Sigmoid colon (tissue), 7 donors: ENCODE results near the gene GLIPR1. TPM values are rescaled to one million over a fixed set of nuclear protein-coding genes. Genes with fewer than 3 reads are reported as not detected.

Experiments
- DNase-seq: peaks from one replicate; pipeline ENCODE4 v3.0.0-alpha.2; 2019
- H3K27ac ChIP-seq, 4 donors: fragments of 200-600 bp; sonication (generic); one replicate each; pipeline ENCODE4 v1.5.1; 2016 to 2019; ENCODE audit warnings: mild to moderate bottlenecking in 1 of 4
- H3K27me3 ChIP-seq, 3 donors: fragments of 200-600 bp; sonication (generic); one replicate each; pipeline ENCODE4 v1.5.1; 2019; ENCODE audit warnings: mild to moderate bottlenecking in 1 of 3
- H3K36me3 ChIP-seq, 4 donors: fragments of 200-600 bp; sonication (generic); one replicate each; pipeline ENCODE4 v1.5.1; 2016 to 2019
- H3K4me1 ChIP-seq, 4 donors: fragments of 200-600 bp; sonication (generic); one replicate each; pipeline ENCODE4 v1.5.1; 2017 to 2019
- H3K4me3 ChIP-seq, 4 donors: fragments of 200-600 bp; sonication (generic); one replicate each; pipeline ENCODE4 v1.5.1; 2017 to 2019; ENCODE audit warnings: mild to moderate bottlenecking in 2 of 4, moderate library complexity in 1 of 4
- H3K9me3 ChIP-seq, 4 donors: fragments of 200-600 bp in 3 of 4; sonication (generic) in 3 of 4; one replicate each; pipeline versions ENCODE4 v1.5.1 to v1.6.1; 2013 to 2019
- CTCF ChIP-seq, 4 experiments: fragments of 450-650 bp in 3 of 4; fragments of 200-600 bp in 1 of 4; IDR thresholded peaks; one replicate each; pipeline ENCODE4 v1.5.1; 2016 to 2019; ENCODE audit warnings: antibody characterized with exemption in 4 of 4, mild to moderate bottlenecking in 3 of 4, moderate library complexity in 2 of 4
- EP300 ChIP-seq, 4 donors: sonication (generic); formaldehyde crosslinking; IDR thresholded peaks; one replicate each; pipeline ENCODE4 v1.6.1; 2017; ENCODE audit warnings: antibody characterized with exemption in 4 of 4
- POLR2A ChIP-seq, 2 donors: fragments of 450-650 bp; IDR thresholded peaks; one replicate each; pipeline ENCODE4 v1.6.1; 2016; ENCODE audit warnings: antibody characterized with exemption in 2 of 2, mild to moderate bottlenecking in 2 of 2, moderate library complexity in 2 of 2
- POLR2AphosphoS5 ChIP-seq, 4 donors: sonication (generic); formaldehyde crosslinking; IDR thresholded peaks; one replicate each; pipeline ENCODE4 v1.6.1; 2017; ENCODE audit warnings: antibody characterized with exemption in 4 of 4
- WGBS, 2 donors: extraction: QIAGEN DNeasy Blood & Tissue Kit; methylation state at CpG; one replicate each; pipeline ENCODE4 v1.1.7; 2013; 5-methylcytosine and 5-hydroxymethylcytosine counted together
- intact Hi-C: fragments of 100-400 bp; cut with DNase I; formaldehyde crosslinking; loops from one replicate; pipeline ENCODE4 v1.15.1; 2023
- polyA plus RNA-seq, 3 donors: library from polyadenylated mRNA; stranded (reverse); fragments of 200-250 nt; gene quantifications; one replicate each; pipeline ENCODE4 v1.2.3, GENCODE V29; 2013
- total RNA-seq, 4 donors: library from RNA; depleted of rRNA; stranded (reverse); fragments of >200 nt; gene quantifications; one replicate each; pipeline ENCODE4 v1.1.0, GENCODE V29; 2016
- donor health status: healthy with polysubstance abuse.
- donor health status: Bipolar disorder and iron deficiency.
- donor health status: healthy.

Gene GLIPR1
- total and polyA plus RNA-seq, 7 donors, result 4.8 to 20.9 (median 14.6) TPM

- intact Hi-C loops, result no loop called here
- DNase-seq, result no peak
- H3K36me3 ChIP-seq, result no peaks in the 10 kb centered on the region
- H3K27ac ChIP-seq, result no peak overlapping the region
- no peak overlapping the region for H3K4me3 ChIP-seq
- H3K4me1 ChIP-seq, result peaks cover 0 to 30% (median 21%) of the 10 kb centered on the region in 4 donors
- H3K9me3 ChIP-seq, result no peaks in the 10 kb centered on the region
- H3K27me3 ChIP-seq, result no peaks in the 10 kb centered on the region
- TF ChIP-seq CTCF (IDR thresholded peaks at IDR 0.05), result no peak
- TF ChIP-seq POLR2AphosphoS5 (IDR thresholded peaks at IDR 0.05), result no peak
- TF ChIP-seq EP300 (IDR thresholded peaks at IDR 0.05), result no peak
- no peak for TF ChIP-seq POLR2A (IDR thresholded peaks at IDR 0.05)
Measured at GRCh38 chr12:75551477-75551876, 70.9 kb downstream of the GLIPR1 start.

- H3K36me3 ChIP-seq, result no peaks in the 10 kb centered on the region
- H3K4me3 ChIP-seq, result no peak overlapping the region
- DNase-seq, result no peak
- intact Hi-C loops, result no loop called here
- peaks cover 0 to 30% (median 21%) of the 10 kb centered on the region in 4 donors for H3K4me1 ChIP-seq
- WGBS, 2 donors, result 60 to 66% methylated on average over 1 of the region's 1 CpG
- H3K9me3 ChIP-seq, result no peaks in the 10 kb centered on the region
- no peaks in the 10 kb centered on the region for H3K27me3 ChIP-seq
- TF ChIP-seq EP300 (IDR thresholded peaks at IDR 0.05) (no peak), POLR2A (IDR thresholded peaks at IDR 0.05) (no peak), POLR2AphosphoS5 (IDR thresholded peaks at IDR 0.05) (no peak), CTCF (IDR thresholded peaks at IDR 0.05) (no peak)
- peak overlapping the region in 1 of 4 donors; percentile 22 for H3K27ac ChIP-seq
Measured at GRCh38 chr12:75553398-75553797, 72.8 kb downstream of the GLIPR1 start.

Other genes with a start within 250 kb of the GLIPR1 start
- gene CAPS2, start 150.4 kb upstream of the GLIPR1 start, total RNA-seq, result 10 to 100 TPM in 2 of 4 donors, 1 to 10 TPM in 2; 7.7 to 17.8 (median 10.5) TPM
- 1 to 10 TPM; 1.1 to 3.6 (median 1.4) TPM for gene CAPS2, start 150.4 kb upstream of the GLIPR1 start, polyA plus RNA-seq
- not detected for gene GLIPR1L1, start 146.1 kb upstream of the GLIPR1 start, total RNA-seq
- gene GLIPR1L1, start 146.1 kb upstream of the GLIPR1 start, polyA plus RNA-seq, result not detected
- 1 to 10 TPM in 3 of 4 donors, not detected in 1; 1.1 to 3.0 (median 1.1) TPM for gene GLIPR1L2, start 89.7 kb upstream of the GLIPR1 start, total RNA-seq
- gene GLIPR1L2, start 89.7 kb upstream of the GLIPR1 start, polyA plus RNA-seq, result under 1 TPM in 1 of 3 donors, not detected in 2; 0.47 TPM
- gene KRR1, start 30.9 kb downstream of the GLIPR1 start, total RNA-seq, result 10 to 100 TPM; 12.7 to 40.0 (median 29.5) TPM
- 10 to 100 TPM in 2 of 3 donors, 1 to 10 TPM in 1; 9.7 to 20.3 (median 10.8) TPM for gene KRR1, start 30.9 kb downstream of the GLIPR1 start, polyA plus RNA-seq